Epidermal melanocyte (primary cell): ENCODE results near the gene SVIL.
"Not testable (repeated sequence)": the region's sequence is repeated elsewhere in the genome, so short reads cannot be mapped to it uniquely, and the experiment has no call there.

Source experiments
- DNase-seq: peaks from one replicate; pipeline ENCODE4 v3.0.0; 2011; ENCODE audit warnings: low spot score; ENCODE audit not compliant: insufficient read length

The SVIL gene

GRCh38 chr10:29622382-29622922 lies 12.3 kb downstream of the SVIL start:
- DNase-seq: no peak

GRCh38 chr10:29621161-29621560 lies 13.6 kb downstream of the SVIL start:
- DNase-seq: no peak

- no peak for DNase-seq
These were observed 14.6 kb downstream of the SVIL start for GRCh38 chr10:29620112-29620690.

GRCh38 chr10:29619241-29619669 lies 15.5 kb downstream of the SVIL start:
- no peak for DNase-seq

GRCh38 chr10:29618341-29619171 lies 16.2 kb downstream of the SVIL start:
- no peak for DNase-seq

GRCh38 chr10:29617880-29618340 lies 16.9 kb downstream of the SVIL start:
- no peak for DNase-seq

- DNase-seq: no peak
These were observed 18.2 kb downstream of the SVIL start for GRCh38 chr10:29616542-29616941.

- DNase-seq: no peak
These were observed 19.6 kb downstream of the SVIL start for GRCh38 chr10:29615195-29615594.

GRCh38 chr10:29614289-29614688 lies 20.5 kb downstream of the SVIL start:
- DNase-seq: not testable (repeated sequence)

GRCh38 chr10:29613791-29614190 lies 21.0 kb downstream of the SVIL start:
- DNase-seq: no peak

GRCh38 chr10:29613196-29613595 lies 21.6 kb downstream of the SVIL start:
- DNase-seq: no peak

- DNase-seq: no peak
These were observed 22.1 kb downstream of the SVIL start for GRCh38 chr10:29612657-29613056.

- no peak for DNase-seq
These were observed 22.9 kb downstream of the SVIL start for GRCh38 chr10:29611781-29612381.

GRCh38 chr10:29610876-29611647 lies 23.7 kb downstream of the SVIL start:
- DNase-seq: no peak

- DNase-seq: not testable (repeated sequence)
These were observed 24.4 kb downstream of the SVIL start for GRCh38 chr10:29610331-29610730.

- no peak for DNase-seq
These were observed 25.1 kb downstream of the SVIL start for GRCh38 chr10:29609696-29610095.

- DNase-seq: no peak
These were observed 26.1 kb downstream of the SVIL start for GRCh38 chr10:29608476-29609301.

- no peak for DNase-seq
These were observed 26.7 kb downstream of the SVIL start for GRCh38 chr10:29608062-29608461.

GRCh38 chr10:29607576-29607975 lies 27.2 kb downstream of the SVIL start:
- no peak for DNase-seq

GRCh38 chr10:29606693-29607092 lies 28.1 kb downstream of the SVIL start:
- not testable (repeated sequence) for DNase-seq
